K562 (cell line): ENCODE results near the gene PDLIM5. TPM values are rescaled to one million over a fixed set of nuclear protein-coding genes. Genes with fewer than 3 reads are reported as not detected.
A peak's percentile ranks its signal among the peaks of the same experiment; 100 is the strongest.

Source experiments
- CC2D1A ChIP-seq: fragments of 450-650 bp; IDR thresholded peaks from 2 replicates; pipeline ENCODE4 v1.6.1; 2017; ENCODE audit warnings: mild to moderate bottlenecking
- ELK1 ChIP-seq: sonication (generic); formaldehyde crosslinking; IDR thresholded peaks from 2 replicates; pipeline ENCODE4 v1.8.1; 2022; ENCODE audit warnings: missing genetic modification reagents
- HMGN3 ChIP-seq: IDR thresholded peaks from 2 replicates; pipeline ENCODE4 v1.6.1; 2011; ENCODE audit warnings: borderline replicate concordance, low read depth, mild to moderate bottlenecking, mixed read lengths, low read length; ENCODE audit not compliant: insufficient read length; ENCODE audit errors: extremely low read depth
- NCOA4 ChIP-seq: fragments of 450-650 bp; IDR thresholded peaks from 2 replicates; pipeline ENCODE4 v1.6.1; 2018; ENCODE audit warnings: mild to moderate bottlenecking; ENCODE audit not compliant: partially characterized antibody
- NFE2 ChIP-seq: IDR thresholded peaks from 2 replicates; pipeline ENCODE4 v1.6.1; 2014; ENCODE audit warnings: antibody characterized with exemption, low read depth
- NFXL1 ChIP-seq: fragments of 450-650 bp; formaldehyde crosslinking; IDR thresholded peaks from 2 replicates; pipeline ENCODE4 v1.4.0; 2021; ENCODE audit warnings: mild to moderate bottlenecking
- PHF8 ChIP-seq: fragments of 200-600 bp; sonication (generic); IDR thresholded peaks from 2 replicates; pipeline ENCODE4 v1.6.1; 2012; ENCODE audit warnings: mixed run types, mild to moderate bottlenecking, inconsistent platforms, low read length, moderate library complexity, borderline replicate concordance
- SMAD4 ChIP-seq: fragments of 250-450 bp; sonication (Bioruptor Pico); conservative IDR thresholded peaks from 2 replicates; pipeline ENCODE4 v1.8.0; 2021; ENCODE audit warnings: inconsistent platforms, mild to moderate bottlenecking, moderate library complexity
- STAG1 ChIP-seq: sonication (generic); formaldehyde crosslinking; IDR thresholded peaks from 2 replicates; pipeline ENCODE4 v1.5.0; 2020; ENCODE audit warnings: missing genetic modification reagents, borderline replicate concordance
- ZBTB34 ChIP-seq: fragments of 250-450 bp; sonication (Bioruptor Pico); IDR thresholded peaks from 2 replicates; pipeline ENCODE4 v1.8.0; 2021; ENCODE audit warnings: mild to moderate bottlenecking, moderate library complexity
- ZEB2 ChIP-seq: fragments of 450-650 bp; IDR thresholded peaks from 2 replicates; pipeline ENCODE4 v1.6.1; 2016
- ZNF518B ChIP-seq: fragments of 250-450 bp; sonication (Bioruptor Pico); IDR thresholded peaks from 2 replicates; pipeline ENCODE4 v1.5.0; 2021; ENCODE audit warnings: mild to moderate bottlenecking, moderate library complexity
- polyA plus RNA-seq, 8 experiments: library from polyadenylated mRNA; depleted of rRNA in 4 of 8; stranded (reverse) in 5 of 8; unstranded in 3 of 8; fragments of >200 nt; fragmentation: Nextera tagmentation in 2 of 8; fragmentation: Illumina TruSeq in 1 of 8; extraction: Ambion mirVana in 2 of 8; extraction: Trizol in 1 of 8; gene quantifications; 2 replicates each; pipeline versions ENCODE4 v1.2.1 to v1.2.3, GENCODE V29; 2011 to 2014; ENCODE audit warnings: inconsistent platforms in 1 of 8, missing spikeins in 1 of 8
- total RNA-seq, 7 experiments: library from RNA; depleted of rRNA in 6 of 7; stranded (reverse); fragments of >200 nt in 6 of 7; fragmentation: Illumina TruSeq in 2 of 7; extraction: Trizol in 2 of 7; gene quantifications; 2 replicates each; pipeline versions ENCODE4 v1.2.1 to v1.2.3, GENCODE V29; 2011 to 2021; ENCODE audit warnings: low replicate concordance in 1 of 7
- TF ChIP-seq, protein P1 (sequence below): fragments of 250-450 bp; sonication (Bioruptor Pico); IDR thresholded peaks from 2 replicates; pipeline ENCODE4 v1.8.0; 2022; ENCODE audit warnings: moderate library complexity, mild to moderate bottlenecking, inconsistent platforms
- TF ChIP-seq, protein P2 (sequence below): fragments of 200-800 bp; sonication (Bioruptor generic); IDR thresholded peaks from 2 replicates; pipeline ENCODE4 v1.6.1; 2016; ENCODE audit warnings: missing genetic modification characterization, missing compliant biosample characterization

The PDLIM5 gene
- total and polyA plus RNA-seq, 9 of the 15 experiments (the other 6 are each of a cell fraction or from before 2014, with no cell fraction given) = 36.9 to 127 (median 62.5) TPM

DNA sequence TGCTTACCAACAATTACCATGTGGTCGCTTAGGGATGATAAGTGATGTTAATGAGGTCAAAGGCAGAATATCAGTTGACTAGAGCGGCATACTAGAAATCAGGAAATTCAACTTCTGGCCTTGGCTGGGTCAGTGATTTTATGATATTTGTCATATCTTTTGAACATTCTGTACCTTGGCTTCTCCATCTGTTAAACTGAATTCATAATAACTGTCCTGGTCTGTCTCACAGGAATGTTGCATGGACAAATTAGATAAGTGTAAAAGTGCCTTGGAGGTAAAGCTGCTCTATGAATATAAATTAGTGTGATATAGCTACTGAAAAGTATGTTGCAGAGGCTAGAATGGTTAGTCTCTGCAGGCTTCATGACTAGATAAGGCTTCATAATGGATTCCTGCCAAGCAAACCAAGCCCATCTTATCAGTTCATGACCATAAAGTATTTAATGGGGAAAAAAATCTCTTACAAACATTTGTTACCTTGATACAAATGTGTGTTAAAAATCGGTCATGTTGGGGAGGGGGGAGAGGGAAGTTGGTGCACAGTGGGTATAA lies 201.4 kb downstream of the PDLIM5 start (continued):
- no peak for TF ChIP-seq ZNF518B
- TF ChIP-seq NCOA4 = no peak
- TF ChIP-seq ZEB2 = no peak
- TF ChIP-seq STAG1 (CRISPR knock-in tag) = no peak
- TF ChIP-seq NFE2 = no peak
- no peak for TF ChIP-seq PHF8
- peak; percentile 48 for TF ChIP-seq SMAD4 (CRISPR knock-in tag)
- TF ChIP-seq, protein P1, sequence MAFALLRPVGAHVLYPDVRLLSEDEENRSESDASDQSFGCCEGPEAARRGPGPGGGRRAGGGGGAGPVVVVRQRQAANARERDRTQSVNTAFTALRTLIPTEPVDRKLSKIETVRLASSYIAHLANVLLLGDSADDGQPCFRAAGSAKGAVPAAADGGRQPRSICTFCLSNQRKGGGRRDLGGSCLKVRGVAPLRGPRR = no peak
- no peak for TF ChIP-seq CC2D1A
- TF ChIP-seq HMGN3 = no peak
- no peak for TF ChIP-seq NFXL1
- TF ChIP-seq, protein P2, sequence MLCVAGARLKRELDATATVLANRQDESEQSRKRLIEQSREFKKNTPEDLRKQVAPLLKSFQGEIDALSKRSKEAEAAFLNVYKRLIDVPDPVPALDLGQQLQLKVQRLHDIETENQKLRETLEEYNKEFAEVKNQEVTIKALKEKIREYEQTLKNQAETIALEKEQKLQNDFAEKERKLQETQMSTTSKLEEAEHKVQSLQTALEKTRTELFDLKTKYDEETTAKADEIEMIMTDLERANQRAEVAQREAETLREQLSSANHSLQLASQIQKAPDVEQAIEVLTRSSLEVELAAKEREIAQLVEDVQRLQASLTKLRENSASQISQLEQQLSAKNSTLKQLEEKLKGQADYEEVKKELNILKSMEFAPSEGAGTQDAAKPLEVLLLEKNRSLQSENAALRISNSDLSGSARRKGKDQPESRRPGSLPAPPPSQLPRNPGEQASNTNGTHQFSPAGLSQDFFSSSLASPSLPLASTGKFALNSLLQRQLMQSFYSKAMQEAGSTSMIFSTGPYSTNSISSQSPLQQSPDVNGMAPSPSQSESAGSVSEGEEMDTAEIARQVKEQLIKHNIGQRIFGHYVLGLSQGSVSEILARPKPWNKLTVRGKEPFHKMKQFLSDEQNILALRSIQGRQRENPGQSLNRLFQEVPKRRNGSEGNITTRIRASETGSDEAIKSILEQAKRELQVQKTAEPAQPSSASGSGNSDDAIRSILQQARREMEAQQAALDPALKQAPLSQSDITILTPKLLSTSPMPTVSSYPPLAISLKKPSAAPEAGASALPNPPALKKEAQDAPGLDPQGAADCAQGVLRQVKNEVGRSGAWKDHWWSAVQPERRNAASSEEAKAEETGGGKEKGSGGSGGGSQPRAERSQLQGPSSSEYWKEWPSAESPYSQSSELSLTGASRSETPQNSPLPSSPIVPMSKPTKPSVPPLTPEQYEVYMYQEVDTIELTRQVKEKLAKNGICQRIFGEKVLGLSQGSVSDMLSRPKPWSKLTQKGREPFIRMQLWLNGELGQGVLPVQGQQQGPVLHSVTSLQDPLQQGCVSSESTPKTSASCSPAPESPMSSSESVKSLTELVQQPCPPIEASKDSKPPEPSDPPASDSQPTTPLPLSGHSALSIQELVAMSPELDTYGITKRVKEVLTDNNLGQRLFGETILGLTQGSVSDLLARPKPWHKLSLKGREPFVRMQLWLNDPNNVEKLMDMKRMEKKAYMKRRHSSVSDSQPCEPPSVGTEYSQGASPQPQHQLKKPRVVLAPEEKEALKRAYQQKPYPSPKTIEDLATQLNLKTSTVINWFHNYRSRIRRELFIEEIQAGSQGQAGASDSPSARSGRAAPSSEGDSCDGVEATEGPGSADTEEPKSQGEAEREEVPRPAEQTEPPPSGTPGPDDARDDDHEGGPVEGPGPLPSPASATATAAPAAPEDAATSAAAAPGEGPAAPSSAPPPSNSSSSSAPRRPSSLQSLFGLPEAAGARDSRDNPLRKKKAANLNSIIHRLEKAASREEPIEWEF = no peak
- no peak for TF ChIP-seq ZBTB34 (CRISPR knock-in tag)
- no peak for TF ChIP-seq ELK1 (CRISPR knock-in tag)
